HG02759 (cell line): ENCODE measurements around the gene SLC16A4.

Experiments
- ATAC-seq: cut with Tn5 transposase; IDR thresholded peaks from one replicate; pipeline ENCODE4 v1.9.1; 2021; ENCODE audit warnings: mild to moderate bottlenecking, moderate library complexity; ENCODE audit not compliant: unreplicated experiment

SLC16A4 gene

GRCh38 chr1:110361856-110362255 lies 29.0 kb downstream of the SLC16A4 start:
- no peak for ATAC-seq

- ATAC-seq, result no peak
These were observed 30.4 kb downstream of the SLC16A4 start for GRCh38 chr1:110360431-110360830.

GRCh38 chr1:110356379-110356778 lies 34.4 kb downstream of the SLC16A4 start:
- ATAC-seq, result no peak

- no peak for ATAC-seq
These were observed 35.5 kb downstream of the SLC16A4 start for GRCh38 chr1:110355321-110355720.

- ATAC-seq, result no peak
These were observed 40.5 kb downstream of the SLC16A4 start for GRCh38 chr1:110350360-110350759.

GRCh38 chr1:110348771-110349170 lies 42.1 kb downstream of the SLC16A4 start:
- ATAC-seq, result no peak

- ATAC-seq, result no peak
These were observed 42.8 kb downstream of the SLC16A4 start for GRCh38 chr1:110348050-110348449.

- no peak for ATAC-seq
These were observed 43.5 kb downstream of the SLC16A4 start for GRCh38 chr1:110347182-110347893.

- ATAC-seq, result no peak
These were observed 44.1 kb downstream of the SLC16A4 start for GRCh38 chr1:110346690-110347089.

- no peak for ATAC-seq
These were observed 45.3 kb downstream of the SLC16A4 start for GRCh38 chr1:110345480-110345879.

- no peak for ATAC-seq
These were observed 46.7 kb downstream of the SLC16A4 start for GRCh38 chr1:110344152-110344551.

- no peak for ATAC-seq
These were observed 47.6 kb downstream of the SLC16A4 start for GRCh38 chr1:110343249-110343648.

- ATAC-seq, result no peak
These were observed 48.9 kb downstream of the SLC16A4 start for GRCh38 chr1:110341872-110342331.

- ATAC-seq, result no peak
These were observed 49.5 kb downstream of the SLC16A4 start for GRCh38 chr1:110341146-110341871.

GRCh38 chr1:110340207-110340468 lies 50.7 kb downstream of the SLC16A4 start:
- ATAC-seq, result no peak

- peak; percentile 0 for ATAC-seq
These were observed 51.2 kb downstream of the SLC16A4 start for GRCh38 chr1:110339407-110340206.

GRCh38 chr1:110338886-110339406 lies 51.9 kb downstream of the SLC16A4 start, which contains the start of gene RBM15:
Gene RBM15 (plus strand): TSS chr1:110339377. CDS start chr1:110339406, 29 bp downstream.
- peak; percentile 74 for ATAC-seq

GRCh38 chr1:110338309-110338885 lies 52.4 kb downstream of the SLC16A4 start:
- peak; percentile 70 for ATAC-seq

GRCh38 chr1:110337704-110338308 lies 53.0 kb downstream of the SLC16A4 start:
- ATAC-seq, result no peak

- no peak for ATAC-seq
These were observed 54.4 kb downstream of the SLC16A4 start for GRCh38 chr1:110336300-110337039.
